Psoas muscle (tissue), 8 donors: Measurements from ENCODE around the gene SMAD7. TPM values are rescaled to one million over a fixed set of nuclear protein-coding genes. Genes with fewer than 3 reads are reported as not detected.

Experiments
- ATAC-seq, 4 donors: fragments of 200-7000 bp; cut with Tn5 transposase; one replicate each; pipeline ENCODE4 v1.9.1; 2020; ENCODE audit warnings: moderate library complexity in 3 of 4, mild to moderate bottlenecking in 2 of 4
- DNase-seq, 2 donors: peaks; one replicate each; pipeline ENCODE4 v3.0.0-alpha.2; 2020
- H3K27ac ChIP-seq: fragments of 200-600 bp; one replicate; pipeline ENCODE4 v1.8.0; 2022
- H3K27me3 ChIP-seq, 3 donors: fragments of 200-600 bp in 1 of 3; one replicate each; pipeline versions ENCODE4 v1.6.1 to v1.8.0; 2013 to 2022; ENCODE audit warnings: low read length in 2 of 3, mild to moderate bottlenecking in 2 of 3, moderate library complexity in 1 of 3; ENCODE audit not compliant: insufficient read depth in 3 of 3
- H3K36me3 ChIP-seq, 2 donors: fragments of 200-600 bp in 1 of 2; one replicate each; pipeline versions ENCODE4 v1.6.1 to v1.8.0; 2013 to 2022; ENCODE audit warnings: low read depth in 1 of 2, mild to moderate bottlenecking in 1 of 2, moderate library complexity in 1 of 2; ENCODE audit not compliant: insufficient read depth in 1 of 2
- H3K4me1 ChIP-seq: fragments of 200-600 bp; one replicate; pipeline ENCODE4 v1.8.0; 2022
- H3K4me3 ChIP-seq: fragments of 200-600 bp; one replicate; pipeline ENCODE4 v1.8.0; 2022; ENCODE audit warnings: mild to moderate bottlenecking
- H3K9me3 ChIP-seq: fragments of 200-600 bp; one replicate; pipeline ENCODE4 v1.8.0; 2022
- WGBS, 3 donors: extraction: QIAGEN DNeasy Blood & Tissue Kit; methylation state at CpG; one replicate each; pipeline versions ENCODE4 v1.1.6 to v1.1.7; 2013; 5-methylcytosine and 5-hydroxymethylcytosine counted together
- intact Hi-C, 2 donors: fragments of 100-400 bp; cut with DNase I; formaldehyde crosslinking; loops; one replicate each; pipeline versions ENCODE4 v1.11.0 to v1.14.2; 2022
- polyA plus RNA-seq, 3 donors: library from polyadenylated mRNA; stranded (reverse); fragments of 200-250 nt; gene quantifications; one replicate each; pipeline ENCODE4 v1.2.3, GENCODE V29; 2013
- total RNA-seq, 4 donors: library from RNA; stranded (reverse); fragmentation: NEBNext Ultra II Directional in 2 of 4; extraction: Animal tissue kit (Norgen Biotek cat#: 25700) in 2 of 4; gene quantifications; one replicate each; pipeline versions ENCODE4 v1.2.1 to v1.2.4, GENCODE V29; 2021 to 2023
- TF ChIP-seq, protein P1 (sequence below): fragments of 200-600 bp; IDR thresholded peaks from one replicate; pipeline ENCODE4 v1.8.0; 2022; ENCODE audit warnings: antibody characterized with exemption
- donor health status: healthy with polysubstance abuse.
- donor health status: DM: no; HTN: no; CAD: no; lungs with moderate emphysema.
- donor health status: Bipolar disorder and iron deficiency.
- donor health status: healthy.
- donor health status: DM: yes; HTN: yes; CAD: no.
- donor health status: DM: no; HTN: no; CAD: no.
- donor health status: DM: no; HTN: no; CAD: no.
- donor health status: DM: yes; HTN: yes; CAD: no.

SMAD7 gene
- total and polyA plus RNA-seq, 7 donors: 5.4 to 14.7 (median 8.4) TPM

DNA sequence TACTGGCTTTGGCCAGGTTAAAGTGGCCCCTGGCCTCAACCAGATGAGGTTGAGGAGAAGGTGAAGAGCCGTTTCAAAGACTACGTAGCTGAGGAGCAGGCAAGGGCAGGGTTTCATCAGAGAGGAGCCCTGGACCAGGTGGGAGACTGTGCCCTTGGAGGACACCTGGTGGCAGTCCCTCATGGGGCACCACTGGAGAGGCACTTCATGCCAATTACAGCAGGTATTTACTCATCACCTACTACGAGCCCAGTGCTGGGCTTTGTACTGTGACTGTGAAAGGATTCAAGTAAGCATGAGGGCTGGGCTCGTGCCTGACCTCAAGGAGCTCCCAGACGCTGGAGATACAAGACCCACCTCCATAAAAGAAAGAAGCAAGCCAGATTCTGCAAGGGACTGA lies 37.6 kb downstream of the SMAD7 start:
- intact Hi-C loops: no loop called here
- 90 to 96% (median 94%) methylated on average over 5 of the region's 5 CpGs for WGBS, 3 donors
- no peak overlapping the region for H3K27ac ChIP-seq
- no peaks in the 10 kb centered on the region for H3K9me3 ChIP-seq
- H3K4me1 ChIP-seq: no peaks in the 10 kb centered on the region
- TF ChIP-seq, protein P1, sequence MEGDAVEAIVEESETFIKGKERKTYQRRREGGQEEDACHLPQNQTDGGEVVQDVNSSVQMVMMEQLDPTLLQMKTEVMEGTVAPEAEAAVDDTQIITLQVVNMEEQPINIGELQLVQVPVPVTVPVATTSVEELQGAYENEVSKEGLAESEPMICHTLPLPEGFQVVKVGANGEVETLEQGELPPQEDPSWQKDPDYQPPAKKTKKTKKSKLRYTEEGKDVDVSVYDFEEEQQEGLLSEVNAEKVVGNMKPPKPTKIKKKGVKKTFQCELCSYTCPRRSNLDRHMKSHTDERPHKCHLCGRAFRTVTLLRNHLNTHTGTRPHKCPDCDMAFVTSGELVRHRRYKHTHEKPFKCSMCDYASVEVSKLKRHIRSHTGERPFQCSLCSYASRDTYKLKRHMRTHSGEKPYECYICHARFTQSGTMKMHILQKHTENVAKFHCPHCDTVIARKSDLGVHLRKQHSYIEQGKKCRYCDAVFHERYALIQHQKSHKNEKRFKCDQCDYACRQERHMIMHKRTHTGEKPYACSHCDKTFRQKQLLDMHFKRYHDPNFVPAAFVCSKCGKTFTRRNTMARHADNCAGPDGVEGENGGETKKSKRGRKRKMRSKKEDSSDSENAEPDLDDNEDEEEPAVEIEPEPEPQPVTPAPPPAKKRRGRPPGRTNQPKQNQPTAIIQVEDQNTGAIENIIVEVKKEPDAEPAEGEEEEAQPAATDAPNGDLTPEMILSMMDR: no peak
- H3K36me3 ChIP-seq: no peaks in the 10 kb centered on the region
- no peak overlapping the region for H3K4me3 ChIP-seq
- DNase-seq (no peak), ATAC-seq (no peak)
- H3K27me3 ChIP-seq: no peaks in the 10 kb centered on the region

DNA sequence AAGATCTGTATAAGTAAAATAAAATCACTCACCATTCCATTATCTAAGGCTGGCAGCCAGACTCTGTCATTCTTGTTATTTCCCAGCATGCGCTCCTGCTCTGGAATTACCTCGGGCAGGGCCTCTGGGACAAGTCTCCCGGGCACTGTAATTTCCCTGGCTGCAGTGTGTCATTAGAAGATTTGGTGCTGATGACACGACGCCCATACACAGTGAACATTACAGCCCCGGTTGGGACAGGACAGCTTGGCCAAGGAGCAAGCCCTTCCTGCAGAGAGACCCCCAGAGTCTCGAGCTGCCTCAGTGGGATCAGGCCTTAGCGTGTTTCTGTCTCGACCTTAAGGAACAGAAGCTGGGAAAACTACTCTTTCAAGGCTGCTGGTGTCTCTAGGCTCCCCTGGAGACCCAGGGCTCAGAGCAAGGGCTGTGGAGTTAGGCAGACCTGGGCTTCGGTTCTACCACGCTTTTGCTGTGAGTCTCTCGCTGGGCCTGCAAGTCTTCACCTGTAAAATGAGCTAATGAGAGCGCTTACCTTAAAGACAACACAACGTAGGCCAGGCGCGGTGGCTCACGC lies 39.7 kb downstream of the SMAD7 start:
- ATAC-seq: no peak

DNA sequence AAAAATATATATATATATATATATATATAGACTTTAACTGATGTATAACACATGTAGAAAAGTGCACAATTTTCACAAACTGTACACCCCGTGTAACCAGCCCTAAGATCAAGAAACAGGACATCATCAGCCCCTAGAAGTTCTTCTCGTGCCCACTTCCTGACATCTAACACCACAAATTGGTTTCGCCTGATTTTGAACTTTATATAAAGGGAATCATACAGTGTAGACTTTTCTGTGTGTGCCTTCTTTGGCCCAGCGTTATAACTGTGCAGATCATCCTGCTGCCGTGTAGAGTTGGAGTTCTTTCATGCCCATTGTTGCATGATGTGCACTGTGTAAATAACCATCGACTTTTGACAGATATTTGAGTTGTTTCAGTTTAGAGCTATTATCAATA lies 41.0 kb downstream of the SMAD7 start:
- no peaks in the 10 kb centered on the region for H3K27me3 ChIP-seq
- intact Hi-C loops: no loop called here
- ATAC-seq (no peak), DNase-seq (no peak)
- H3K27ac ChIP-seq: no peak overlapping the region
- no peak overlapping the region for H3K4me3 ChIP-seq
- H3K9me3 ChIP-seq: no peaks in the 10 kb centered on the region
- TF ChIP-seq, protein P1: no peak
- 73 to 77% (median 74%) methylated on average over 6 of the region's 6 CpGs for WGBS, 3 donors
- H3K4me1 ChIP-seq: no peaks in the 10 kb centered on the region
- no peaks in the 10 kb centered on the region for H3K36me3 ChIP-seq

More for the DNA sequence above, 39.7 kb downstream of the SMAD7 start:
- no peak overlapping the region for H3K4me3 ChIP-seq
- H3K4me1 ChIP-seq: no peaks in the 10 kb centered on the region
- intact Hi-C loops: no loop called here
- TF ChIP-seq, protein P1: no peak
- 86 to 88% (median 88%) methylated on average over 17 of the region's 17 CpGs for WGBS, 3 donors
- H3K36me3 ChIP-seq: no peaks in the 10 kb centered on the region
- no peak for DNase-seq
- no peaks in the 10 kb centered on the region for H3K27me3 ChIP-seq
- H3K9me3 ChIP-seq: no peaks in the 10 kb centered on the region
- no peak overlapping the region for H3K27ac ChIP-seq

DNA sequence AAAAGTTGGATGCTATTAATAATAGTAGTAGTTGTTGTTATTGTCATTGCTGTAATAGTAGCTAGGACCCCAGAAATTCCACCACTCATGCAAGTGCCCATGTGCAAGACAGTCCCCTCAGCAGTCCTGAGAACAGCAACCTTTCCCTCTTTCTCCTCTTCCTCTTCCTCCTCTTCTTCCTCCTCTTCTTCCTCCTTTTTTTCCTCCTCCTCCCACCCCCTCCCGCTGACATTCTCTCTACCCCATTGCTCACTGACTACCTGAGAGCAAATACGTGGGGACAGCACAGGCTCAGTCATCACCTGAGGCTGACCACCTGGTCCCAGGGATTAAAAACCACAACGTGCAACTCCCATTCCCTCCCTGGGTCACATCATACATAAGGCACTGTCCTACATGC lies 41.8 kb downstream of the SMAD7 start:
- 66 to 73% (median 67%) methylated on average over 3 of the region's 3 CpGs for WGBS, 3 donors
- TF ChIP-seq, protein P1: no peak
- DNase-seq (no peak), ATAC-seq (no peak)
- Histone ChIP-seq H3K4me3 (no peak overlapping the region), H3K9me3 (no peaks in the 10 kb centered on the region), H3K27ac (no peak overlapping the region), H3K36me3 (no peaks in the 10 kb centered on the region), H3K4me1 (no peaks in the 10 kb centered on the region), H3K27me3 (no peaks in the 10 kb centered on the region)
- intact Hi-C loops: no loop called here

DNA sequence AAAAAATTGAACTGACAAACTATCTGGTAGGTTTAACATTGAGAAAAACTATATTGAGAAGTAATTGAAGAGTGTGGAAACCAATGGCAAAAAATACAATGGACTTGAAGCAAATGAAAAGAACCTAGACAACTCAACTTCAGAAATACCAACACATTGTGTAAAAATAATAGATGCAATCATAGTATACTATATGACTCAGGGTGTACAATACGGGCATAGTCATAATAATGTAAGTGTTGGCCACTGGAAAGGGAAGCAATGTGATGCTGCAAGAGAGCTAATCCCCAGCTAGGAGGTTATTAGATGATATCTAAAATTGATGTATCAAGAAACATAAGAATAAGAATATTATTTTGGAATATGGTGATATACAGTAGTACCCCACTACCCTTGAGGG lies 45.3 kb downstream of the SMAD7 start:
- no peaks in the 10 kb centered on the region for H3K27me3 ChIP-seq
- no peak overlapping the region for H3K4me3 ChIP-seq
- no peak for DNase-seq
- no peaks in the 10 kb centered on the region for H3K36me3 ChIP-seq
- WGBS, 3 donors: 97 to 100% (median 99%) methylated on average over 1 of the region's 1 CpG
- no peaks in the 10 kb centered on the region for H3K9me3 ChIP-seq
- intact Hi-C loops: no loop called here
- H3K27ac ChIP-seq: no peak overlapping the region
- TF ChIP-seq, protein P1: no peak
- H3K4me1 ChIP-seq: peaks cover 11% of the 10 kb centered on the region
- ATAC-seq: no peak
